ENCODE data around the gene NDUFA7.
"Not testable (repeated sequence)": the region's sequence is repeated elsewhere in the genome, so short reads cannot be mapped to it uniquely, and the experiment has no call there.

The NDUFA7 gene

GRCh38 chr19:8319807-8320520 is 1.2 kb downstream of the NDUFA7 start:
- no peak for DNase-seq (ENCODE audit: low read depth in 2 of 2)

- not testable (repeated sequence) for DNase-seq (ENCODE audit: low read depth in 2 of 2)
Measured at GRCh38 chr19:8318835-8319234, 2.3 kb downstream of the NDUFA7 start.

- DNase-seq (ENCODE audit: low read depth in 2 of 2), result no peak
Measured at GRCh38 chr19:8316351-8317125, 4.6 kb downstream of the NDUFA7 start.

GRCh38 chr19:8314981-8315640 is 6.1 kb downstream of the NDUFA7 start:
- DNase-seq (ENCODE audit: low read depth in 2 of 2), result not testable (repeated sequence)

- no peak for DNase-seq (ENCODE audit: low read depth in 2 of 2)
Measured at GRCh38 chr19:8311461-8312260, 9.5 kb downstream of the NDUFA7 start.

- no peak for DNase-seq (ENCODE audit: low read depth in 2 of 2)
Measured at GRCh38 chr19:8310342-8311055, 10.7 kb downstream of the NDUFA7 start.

- no peak for DNase-seq (ENCODE audit: low read depth in 2 of 2)
Measured at GRCh38 chr19:8308891-8309291, 12.3 kb downstream of the NDUFA7 start.

GRCh38 chr19:8307965-8308866 is 13.0 kb downstream of the NDUFA7 start, which contains the start of gene CD320:
Gene CD320, minus strand, starts transcription at chr19:8308358. Its CDS starts 68 bp downstream, at chr19:8308290.
- peak; percentile 74 to 81 for DNase-seq (ENCODE audit: low read depth in 2 of 2)

- no peak for DNase-seq (ENCODE audit: low read depth in 2 of 2)
Measured at GRCh38 chr19:8307400-8307964, 13.7 kb downstream of the NDUFA7 start.

- DNase-seq (ENCODE audit: low read depth in 2 of 2), result no peak
Measured at GRCh38 chr19:8306235-8307054, 14.7 kb downstream of the NDUFA7 start.

- no peak for DNase-seq (ENCODE audit: low read depth in 2 of 2)
Measured at GRCh38 chr19:8305798-8306197, 15.4 kb downstream of the NDUFA7 start.

GRCh38 chr19:8304841-8305621 is 16.1 kb downstream of the NDUFA7 start:
- no peak for DNase-seq (ENCODE audit: low read depth in 2 of 2)

- DNase-seq (ENCODE audit: low read depth in 2 of 2), result no peak
Measured at GRCh38 chr19:8302734-8303133, 18.4 kb downstream of the NDUFA7 start.

- no peak for DNase-seq (ENCODE audit: low read depth in 2 of 2)
Measured at GRCh38 chr19:8302357-8302691, 18.9 kb downstream of the NDUFA7 start.

- not testable (repeated sequence) for DNase-seq (ENCODE audit: low read depth in 2 of 2)
Measured at GRCh38 chr19:8291337-8291736, 29.8 kb downstream of the NDUFA7 start.

GRCh38 chr19:8276508-8276907 is 44.7 kb downstream of the NDUFA7 start:
- not testable (repeated sequence) for DNase-seq (ENCODE audit: low read depth in 2 of 2)

- DNase-seq (ENCODE audit: low read depth in 2 of 2), result no peak
Measured at GRCh38 chr19:8269724-8270123, 51.5 kb downstream of the NDUFA7 start.

- no peak for DNase-seq (ENCODE audit: low read depth in 2 of 2)
Measured at GRCh38 chr19:8265872-8266271, 55.3 kb downstream of the NDUFA7 start.

Data from stimulated activated CD4-positive, alpha-beta T cell treated with anti-CD3 and anti-CD28 coated beads, Interleukin-12 subunit alpha, Interleukin-12 subunit beta, amount 100 ng/mL, for 24 hours (primary cell).